ENCODE results near the gene TMEM117.

- TF ChIP-seq EZH2phosphoT487 (IDR thresholded peaks at IDR 0.05; ENCODE audit: low read depth): no peak
- TF ChIP-seq, protein P1, sequence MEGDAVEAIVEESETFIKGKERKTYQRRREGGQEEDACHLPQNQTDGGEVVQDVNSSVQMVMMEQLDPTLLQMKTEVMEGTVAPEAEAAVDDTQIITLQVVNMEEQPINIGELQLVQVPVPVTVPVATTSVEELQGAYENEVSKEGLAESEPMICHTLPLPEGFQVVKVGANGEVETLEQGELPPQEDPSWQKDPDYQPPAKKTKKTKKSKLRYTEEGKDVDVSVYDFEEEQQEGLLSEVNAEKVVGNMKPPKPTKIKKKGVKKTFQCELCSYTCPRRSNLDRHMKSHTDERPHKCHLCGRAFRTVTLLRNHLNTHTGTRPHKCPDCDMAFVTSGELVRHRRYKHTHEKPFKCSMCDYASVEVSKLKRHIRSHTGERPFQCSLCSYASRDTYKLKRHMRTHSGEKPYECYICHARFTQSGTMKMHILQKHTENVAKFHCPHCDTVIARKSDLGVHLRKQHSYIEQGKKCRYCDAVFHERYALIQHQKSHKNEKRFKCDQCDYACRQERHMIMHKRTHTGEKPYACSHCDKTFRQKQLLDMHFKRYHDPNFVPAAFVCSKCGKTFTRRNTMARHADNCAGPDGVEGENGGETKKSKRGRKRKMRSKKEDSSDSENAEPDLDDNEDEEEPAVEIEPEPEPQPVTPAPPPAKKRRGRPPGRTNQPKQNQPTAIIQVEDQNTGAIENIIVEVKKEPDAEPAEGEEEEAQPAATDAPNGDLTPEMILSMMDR (IDR thresholded peaks at IDR 0.05; ENCODE audit: low read depth, low read length): no peak
Observed at GRCh38 chr12:43964961-43965360, 129.1 kb downstream of the TMEM117 start.
